Left lung (tissue), 10 donors: Measurements from ENCODE around the gene SPEF1. TPM values are rescaled to one million over a fixed set of nuclear protein-coding genes. Genes with fewer than 3 reads are reported as not detected.

ENCODE experiments used
- ATAC-seq: fragments of 200-7000 bp; cut with Tn5 transposase; one replicate; pipeline ENCODE4 v1.9.1; 2020; ENCODE audit warnings: moderate library complexity
- DNase-seq, 4 donors: peaks; one replicate each; pipeline ENCODE4 v3.0.0-alpha.2; 2013 to 2020
- H3K27ac ChIP-seq, 2 donors: fragments of 200-600 bp; sonication (generic) in 1 of 2; one replicate each; pipeline versions ENCODE4 v1.5.0 to v1.8.0; 2020 to 2021
- H3K27me3 ChIP-seq, 2 donors: fragments of 200-600 bp; sonication (generic) in 1 of 2; one replicate each; pipeline versions ENCODE4 v1.5.0 to v1.8.0; 2020 to 2021
- H3K36me3 ChIP-seq, 2 donors: fragments of 200-600 bp; sonication (generic) in 1 of 2; one replicate each; pipeline versions ENCODE4 v1.5.0 to v1.8.0; 2020 to 2021
- H3K4me1 ChIP-seq, 2 donors: fragments of 200-600 bp; one replicate each; pipeline ENCODE4 v1.8.0; 2021
- H3K4me3 ChIP-seq, 2 donors: fragments of 200-600 bp; sonication (generic) in 1 of 2; one replicate each; pipeline versions ENCODE4 v1.5.0 to v1.8.0; 2020 to 2021; ENCODE audit warnings: mild to moderate bottlenecking in 1 of 2
- H3K9me3 ChIP-seq, 2 donors: fragments of 200-600 bp; sonication (generic) in 1 of 2; one replicate each; pipeline versions ENCODE4 v1.5.0 to v1.8.0; 2020 to 2021
- CTCF ChIP-seq, 2 donors: fragments of 200-600 bp; sonication (generic) in 1 of 2; IDR thresholded peaks; one replicate each; pipeline versions ENCODE4 v1.5.0 to v1.8.0; 2021; ENCODE audit warnings: antibody characterized with exemption in 2 of 2
- intact Hi-C, 2 donors: fragments of 100-400 bp; cut with DNase I; formaldehyde crosslinking; loops; one replicate each; pipeline versions ENCODE4 v1.11.2 to v1.14.2; 2022
- polyA plus RNA-seq, 6 donors: library from polyadenylated mRNA; unstranded; fragments of 120-200 nt; gene quantifications; one replicate each; pipeline ENCODE4 v1.2.1, GENCODE V29; 2013; ENCODE audit not compliant: insufficient read length in 6 of 6
- total RNA-seq, 2 donors: library from RNA; stranded (reverse); fragmentation: NEBNext Ultra II Directional; extraction: Animal tissue kit (Norgen Biotek cat#: 25700); gene quantifications; one replicate each; pipeline ENCODE4 v1.2.1, GENCODE V29; 2021
- donor health status: DM: no; HTN: yes; CAD: no.
- donor health status: DM: no; HTN: no; CAD: no.

The SPEF1 gene
- total and polyA plus RNA-seq, 8 donors: 0.26 to 4.0 (median 1.9) TPM

GRCh38 chr20:3751675-3752385 lies 29.4 kb downstream of the SPEF1 start:
- intact Hi-C loops: no loop called here

GRCh38 chr20:3751305-3751674 lies 30.0 kb downstream of the SPEF1 start:
- intact Hi-C loops: no loop called here
- Histone ChIP-seq H3K9me3 (no peaks in the 10 kb centered on the region), H3K4me1 (peaks cover 0 to 35% of the 10 kb centered on the region in 2 donors), H3K27ac (no peak overlapping the region), H3K27me3 (peaks cover 0 to 44% of the 10 kb centered on the region in 2 donors), H3K36me3 (peaks cover 0 to 65% of the 10 kb centered on the region in 2 donors), H3K4me3 (peak overlapping the region in 1 of 2 donors; percentile 47)
- no peak for ATAC-seq
- no peak for DNase-seq
- no peak for TF ChIP-seq CTCF (IDR thresholded peaks at IDR 0.05)

More at GRCh38 chr20:3751675-3752385, 29.4 kb downstream of the SPEF1 start:
- no peak for TF ChIP-seq CTCF (IDR thresholded peaks at IDR 0.05)
- H3K27me3 ChIP-seq: peaks cover 0 to 44% of the 10 kb centered on the region in 2 donors
- peak overlapping the region; percentile 4 to 47 for H3K4me3 ChIP-seq
- no peak overlapping the region for H3K27ac ChIP-seq
- ATAC-seq: peak; percentile 51
- peak in 2 of 4 donors; percentile 50 to 59 for DNase-seq
- no peaks in the 10 kb centered on the region for H3K9me3 ChIP-seq
- H3K4me1 ChIP-seq: peaks cover 0 to 35% of the 10 kb centered on the region in 2 donors
- H3K36me3 ChIP-seq: peaks cover 0 to 68% of the 10 kb centered on the region in 2 donors

- Histone ChIP-seq H3K4me3 (no peak overlapping the region), H3K27ac (no peak overlapping the region), H3K9me3 (no peaks in the 10 kb centered on the region), H3K4me1 (peaks cover 0 to 42% of the 10 kb centered on the region in 2 donors), H3K36me3 (peaks cover 0 to 54% of the 10 kb centered on the region in 2 donors), H3K27me3 (peaks cover 0 to 52% of the 10 kb centered on the region in 2 donors)
- peak; percentile 17 for ATAC-seq
- peak; percentile 46 to 73 for TF ChIP-seq CTCF (IDR thresholded peaks at IDR 0.05)
- intact Hi-C loops: no loop called here
- peak in 1 of 4 donors; percentile 87 for DNase-seq
These were observed 31.3 kb downstream of the SPEF1 start for GRCh38 chr20:3749689-3750531.

- no peak overlapping the region for H3K27ac ChIP-seq
- peaks cover 0 to 58% of the 10 kb centered on the region in 2 donors for H3K27me3 ChIP-seq
- H3K4me3 ChIP-seq: no peak overlapping the region
- intact Hi-C loops: no loop called here
- no peaks in the 10 kb centered on the region for H3K9me3 ChIP-seq
- H3K36me3 ChIP-seq: peaks cover 0 to 48% of the 10 kb centered on the region in 2 donors
- peak in 1 of 4 donors; percentile 55 for DNase-seq
- TF ChIP-seq CTCF (IDR thresholded peaks at IDR 0.05): no peak
- peaks cover 0 to 49% of the 10 kb centered on the region in 2 donors for H3K4me1 ChIP-seq
- ATAC-seq: no peak
These were observed 32.1 kb downstream of the SPEF1 start for GRCh38 chr20:3749087-3749688.
